ENCODE measurements around the gene CDKN1A. TPM values are rescaled to one million over a fixed set of nuclear protein-coding genes. Genes with fewer than 3 reads are reported as not detected.
"Not testable (repeated sequence)": the region's sequence is repeated elsewhere in the genome, so short reads cannot be mapped to it uniquely, and the experiment has no call there.

CDKN1A gene
- polyA plus RNA-seq, 3 donors = 8.4 to 12.9 (median 10.2) TPM

DNA sequence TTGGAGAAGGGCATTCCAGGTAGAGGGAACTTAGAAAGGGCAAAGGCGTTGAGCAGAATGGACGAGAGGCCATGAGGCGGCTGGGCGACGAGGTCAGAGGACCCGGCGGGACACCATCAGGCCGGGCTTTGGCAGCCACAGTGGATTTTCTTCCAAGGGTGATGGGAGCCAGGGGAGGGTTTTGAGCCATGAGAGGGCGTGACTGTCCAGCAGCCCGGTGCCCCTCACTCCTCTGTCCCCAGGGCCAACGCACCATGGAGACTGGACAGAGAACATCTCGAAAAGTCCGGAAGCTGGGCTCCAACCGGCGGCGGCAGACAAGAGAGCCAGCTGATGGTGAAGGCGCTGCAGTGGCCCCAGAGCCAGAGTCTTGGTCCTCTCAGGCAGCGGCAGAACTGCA, 25.5 kb downstream of the CDKN1A start:
- no peak for DNase-seq (ENCODE audit: extremely low read depth in 1 of 11, low read depth in 9 of 11, low spot score in 4 of 11)

DNA sequence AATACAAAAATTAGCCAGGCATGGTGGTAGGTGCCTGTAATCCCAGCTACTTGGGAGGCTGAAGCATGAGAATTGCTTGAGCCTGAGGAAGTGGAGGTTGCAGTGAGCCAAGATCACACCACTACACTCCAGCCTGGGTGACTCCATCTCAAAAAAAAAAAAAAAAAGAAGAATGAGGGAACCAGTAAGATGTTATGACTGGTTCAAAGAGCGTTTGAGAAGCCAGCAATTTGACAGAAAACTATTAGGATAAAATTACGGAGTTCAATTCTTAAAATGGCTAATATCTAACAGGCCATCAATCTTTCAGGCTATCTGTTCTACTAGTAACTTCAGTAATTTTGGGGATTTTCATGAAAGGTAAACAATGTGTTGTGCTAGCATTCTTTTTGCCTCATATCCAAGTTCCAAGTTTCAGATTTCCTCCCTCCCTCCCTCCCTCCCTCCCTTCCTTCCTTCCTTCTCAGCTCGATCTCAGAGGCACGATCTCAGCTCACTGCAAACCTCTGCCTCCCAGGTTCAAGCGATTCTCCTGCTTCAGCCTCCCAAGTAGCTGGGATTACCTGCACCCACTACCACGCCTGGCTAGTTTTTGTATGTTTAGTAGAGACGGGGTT, 26.6 kb downstream of the CDKN1A start:
- not testable (repeated sequence) for DNase-seq (ENCODE audit: extremely low read depth in 1 of 11, low read depth in 9 of 11, low spot score in 4 of 11)

DNA sequence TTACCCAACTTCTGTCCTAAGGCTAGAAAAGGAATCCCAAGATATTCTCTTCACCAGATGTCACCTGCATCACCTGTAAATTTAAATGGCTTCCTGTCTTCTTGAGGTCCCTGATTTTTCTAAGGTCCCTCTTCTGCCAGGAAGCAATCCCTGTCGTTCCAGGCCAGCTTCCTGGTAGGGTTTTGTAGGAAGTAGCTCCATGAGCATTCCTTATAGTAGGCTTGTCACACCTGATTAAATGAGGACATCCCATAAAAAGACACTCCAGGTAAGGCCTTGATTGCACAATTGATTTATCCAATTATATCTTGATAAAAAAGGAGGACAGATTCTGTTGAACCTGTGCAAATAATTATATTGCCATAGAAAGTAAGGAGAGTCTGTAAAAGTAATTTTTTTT, 27.8 kb downstream of the CDKN1A start:
- DNase-seq (ENCODE audit: extremely low read depth in 1 of 11, low read depth in 9 of 11, low spot score in 4 of 11) = no peak

DNA sequence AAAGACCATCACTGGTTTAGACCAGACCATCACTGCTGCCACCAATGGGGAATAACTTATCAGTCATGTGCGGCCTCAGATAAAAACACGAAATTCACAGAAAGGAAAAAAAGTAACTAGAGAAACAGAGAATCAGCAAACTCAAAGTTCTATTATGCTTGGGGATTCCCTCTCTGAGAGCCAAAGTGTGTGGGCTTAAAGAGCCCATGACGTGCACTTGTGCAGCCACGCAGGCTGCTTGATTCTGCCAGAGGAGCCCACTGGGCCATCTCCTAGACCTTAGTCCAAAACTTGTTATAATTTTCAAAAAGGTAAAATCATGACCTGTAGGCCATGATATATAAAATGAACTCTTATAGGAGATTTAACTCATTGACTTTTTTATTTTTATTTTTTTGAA, 34.3 kb downstream of the CDKN1A start:
- DNase-seq (ENCODE audit: extremely low read depth in 1 of 11, low read depth in 9 of 11, low spot score in 4 of 11) = no peak

DNA sequence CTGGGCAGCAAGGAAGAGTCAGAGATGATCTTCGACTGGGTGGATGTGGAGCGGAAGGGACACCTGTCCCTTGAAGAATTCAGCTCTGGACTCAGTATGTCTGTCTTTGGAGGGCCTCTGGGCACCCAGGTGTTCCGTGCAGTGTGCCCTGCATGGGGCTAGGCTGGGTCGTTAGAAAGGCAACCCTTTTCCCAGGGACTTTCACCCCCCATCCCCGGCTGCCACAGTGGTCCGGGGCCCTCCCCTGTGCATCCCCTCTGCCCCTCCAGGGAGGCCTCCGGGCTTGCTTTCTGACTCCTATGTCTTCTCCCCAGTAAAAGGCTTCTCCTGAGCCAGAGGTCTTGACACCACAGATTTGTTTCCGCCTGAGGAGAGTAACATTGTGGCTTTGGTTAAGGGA, 35.3 kb downstream of the CDKN1A start:
- no peak for DNase-seq (ENCODE audit: extremely low read depth in 1 of 11, low read depth in 9 of 11, low spot score in 4 of 11)

DNA sequence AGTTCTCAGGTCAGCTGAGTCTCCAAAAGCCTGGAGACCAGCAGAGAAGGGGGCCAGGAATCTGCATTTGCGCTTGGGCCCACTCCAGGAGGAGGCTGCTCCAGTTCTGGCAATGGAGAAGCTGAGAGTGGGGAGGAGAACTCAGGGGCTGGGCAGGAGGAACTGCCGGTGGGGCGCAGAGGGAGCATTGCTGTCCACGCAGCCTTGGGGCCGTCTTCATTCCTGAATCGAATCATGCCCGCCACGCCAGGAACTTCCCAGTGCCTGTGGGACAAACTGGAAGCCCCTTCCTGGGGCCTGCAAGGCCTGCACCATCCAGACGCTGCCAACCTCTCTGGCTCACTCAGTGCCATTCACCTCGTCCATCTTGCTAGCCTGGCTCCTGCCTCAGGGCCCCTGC, 36.0 kb downstream of the CDKN1A start:
- DNase-seq (ENCODE audit: extremely low read depth in 1 of 11, low read depth in 9 of 11, low spot score in 4 of 11) = no peak

DNA sequence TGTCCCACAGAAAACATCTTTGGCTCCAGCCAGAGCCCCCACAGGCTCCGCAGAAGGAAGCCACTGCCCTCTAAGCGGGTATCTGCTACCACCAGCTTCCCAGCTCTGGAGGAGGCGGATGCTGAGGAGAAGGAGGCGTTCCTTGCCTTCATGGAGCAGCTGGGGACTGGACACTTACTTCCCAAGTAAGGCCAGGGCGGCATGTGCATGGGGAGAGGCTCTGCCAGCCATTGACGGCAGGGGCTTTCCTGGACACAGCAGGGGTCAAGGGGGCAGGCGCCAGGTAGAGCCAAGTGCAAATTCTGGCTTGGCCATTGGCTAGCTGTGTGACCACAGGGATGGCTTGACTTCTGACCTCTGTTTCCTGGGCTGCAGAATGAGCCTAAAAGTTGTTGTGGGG, 37.0 kb downstream of the CDKN1A start:
- no peak for DNase-seq (ENCODE audit: extremely low read depth in 1 of 11, low read depth in 9 of 11, low spot score in 4 of 11)

DNA sequence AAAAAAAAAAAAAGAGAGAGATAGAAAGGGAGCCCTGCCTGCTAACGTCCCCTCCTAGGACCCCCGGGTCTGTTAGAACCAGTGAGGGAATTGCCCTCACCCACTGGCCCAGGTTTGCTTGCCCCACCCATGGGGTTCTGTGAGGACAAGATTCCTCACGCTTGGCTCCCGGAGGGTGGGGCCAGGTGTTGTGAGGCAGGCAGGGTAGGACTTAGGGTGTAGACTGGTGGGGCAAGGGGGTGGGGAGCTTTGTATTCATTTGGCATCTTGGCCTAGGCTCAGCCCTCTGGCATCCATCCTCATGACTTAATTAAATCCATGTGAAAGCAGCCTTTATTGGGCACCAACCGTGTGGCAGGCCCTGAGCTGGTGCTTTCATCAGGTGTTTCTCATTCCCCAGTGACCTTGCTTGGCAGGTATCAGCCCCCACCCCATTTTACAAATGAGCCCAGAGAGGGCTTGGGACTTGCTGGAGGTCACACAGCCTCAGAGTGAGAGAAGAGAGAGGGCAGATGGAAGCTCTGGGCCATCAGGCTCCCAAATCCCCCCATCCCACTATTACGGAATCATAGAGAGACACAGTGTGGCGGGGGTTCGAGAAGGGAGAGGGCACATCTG, 38.1 kb downstream of the CDKN1A start:
- no peak for DNase-seq (ENCODE audit: extremely low read depth in 1 of 11, low read depth in 9 of 11, low spot score in 4 of 11)

DNA sequence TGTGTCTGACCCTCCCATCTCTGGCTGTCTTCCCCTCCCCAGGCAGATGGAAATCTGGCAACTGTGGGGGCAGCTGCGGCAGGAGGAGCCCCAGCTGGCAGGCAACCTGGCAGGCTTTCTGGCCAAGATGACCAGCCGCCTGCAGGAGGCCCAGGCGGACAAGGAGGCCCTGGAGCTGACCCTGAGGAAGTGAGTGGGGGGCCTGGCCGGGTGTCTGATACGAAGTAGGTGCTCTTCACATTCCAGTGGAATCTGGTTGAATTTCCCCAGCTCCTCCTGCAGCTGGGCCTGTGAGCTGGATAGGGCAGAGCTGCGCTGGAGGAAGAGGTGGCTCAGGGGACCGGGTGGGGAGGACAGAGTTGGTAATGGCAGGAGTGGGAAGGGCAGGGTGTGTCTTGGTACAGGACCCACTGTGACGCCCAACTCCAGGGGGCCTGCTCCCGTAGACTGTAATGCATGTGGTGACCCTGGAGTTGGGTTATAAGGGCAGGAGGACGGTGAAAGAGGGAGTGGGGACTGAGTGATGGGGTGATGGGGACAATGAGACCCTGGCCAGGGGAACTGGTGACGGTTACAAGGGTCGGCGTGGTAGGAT, 38.8 kb downstream of the CDKN1A start:
- no peak for DNase-seq (ENCODE audit: extremely low read depth in 1 of 11, low read depth in 9 of 11, low spot score in 4 of 11)

DNA sequence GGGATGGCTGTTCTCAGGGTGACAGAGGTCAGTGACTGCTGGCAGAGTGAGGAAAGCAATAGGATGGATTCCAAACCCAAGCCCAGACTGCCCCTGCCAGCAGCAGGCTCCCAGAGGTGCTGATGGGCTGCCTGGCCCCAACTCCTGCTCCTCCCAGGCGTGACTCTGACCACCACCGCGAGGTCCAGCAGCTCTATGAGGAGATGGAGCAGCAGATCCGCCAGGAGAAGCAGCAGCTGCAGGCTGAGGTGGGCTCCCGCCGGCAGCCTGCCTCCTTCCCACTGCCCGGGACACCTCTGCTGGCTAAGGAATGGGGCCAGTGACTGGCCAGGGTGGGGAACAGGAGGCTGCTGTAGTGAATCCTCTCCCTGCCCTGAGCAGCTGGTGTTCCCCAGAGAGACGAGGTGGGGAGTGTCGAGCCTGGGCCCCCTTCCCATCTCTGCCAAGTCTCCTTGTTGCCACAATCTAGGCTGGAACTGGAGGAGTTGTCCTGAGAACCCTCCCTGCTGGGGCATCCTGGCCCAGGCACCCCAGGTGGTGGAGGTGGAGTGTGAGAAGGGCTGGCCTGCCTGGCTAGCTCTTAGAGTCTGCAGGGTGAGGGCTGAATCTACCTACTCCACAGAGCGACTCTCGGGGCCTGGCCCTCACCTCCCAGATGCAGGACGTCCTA, 39.5 kb downstream of the CDKN1A start:
- no peak for DNase-seq (ENCODE audit: extremely low read depth in 1 of 11, low read depth in 9 of 11, low spot score in 4 of 11)

DNA sequence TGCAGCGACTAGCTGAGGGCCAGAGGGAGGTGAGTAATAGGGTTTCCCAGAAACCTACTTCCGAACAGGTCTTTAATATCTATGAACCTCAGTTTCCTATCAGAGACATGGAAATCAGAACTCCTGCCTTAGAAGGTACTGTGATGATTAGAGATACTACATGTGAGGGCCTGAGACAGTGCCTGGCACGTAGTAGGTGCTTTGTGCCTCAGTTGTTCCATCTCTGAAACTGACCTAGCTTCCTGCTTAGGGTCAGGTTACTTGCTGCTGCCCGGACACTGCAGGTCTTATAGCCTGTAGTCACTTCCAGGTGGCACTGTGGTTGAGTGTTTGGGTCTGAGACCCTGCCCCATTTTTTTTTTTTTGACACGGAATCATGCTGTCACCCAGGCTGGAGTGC, 40.0 kb downstream of the CDKN1A start:
- DNase-seq (ENCODE audit: extremely low read depth in 1 of 11, low read depth in 9 of 11, low spot score in 4 of 11) = no peak

DNA sequence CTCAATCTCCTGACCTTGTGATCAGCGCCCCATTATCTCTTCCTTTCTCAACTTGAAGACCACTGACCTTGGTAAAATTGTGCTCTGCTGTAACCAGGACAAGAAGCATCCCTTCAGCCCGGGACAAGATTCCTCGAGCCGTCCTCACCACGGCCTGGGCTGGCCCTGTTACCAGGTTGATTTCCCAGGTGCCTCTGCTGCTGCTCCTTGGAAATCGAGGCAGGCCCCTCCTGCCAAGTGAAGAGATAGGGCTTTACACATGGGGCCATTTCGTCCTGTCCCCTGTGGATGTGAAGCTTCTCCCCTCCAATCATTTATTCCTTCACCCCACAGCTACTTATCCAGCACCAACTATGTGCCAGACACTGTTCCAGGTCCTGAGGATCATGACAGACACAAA, 40.6 kb downstream of the CDKN1A start:
- no peak for DNase-seq (ENCODE audit: extremely low read depth in 1 of 11, low read depth in 9 of 11, low spot score in 4 of 11)

DNA sequence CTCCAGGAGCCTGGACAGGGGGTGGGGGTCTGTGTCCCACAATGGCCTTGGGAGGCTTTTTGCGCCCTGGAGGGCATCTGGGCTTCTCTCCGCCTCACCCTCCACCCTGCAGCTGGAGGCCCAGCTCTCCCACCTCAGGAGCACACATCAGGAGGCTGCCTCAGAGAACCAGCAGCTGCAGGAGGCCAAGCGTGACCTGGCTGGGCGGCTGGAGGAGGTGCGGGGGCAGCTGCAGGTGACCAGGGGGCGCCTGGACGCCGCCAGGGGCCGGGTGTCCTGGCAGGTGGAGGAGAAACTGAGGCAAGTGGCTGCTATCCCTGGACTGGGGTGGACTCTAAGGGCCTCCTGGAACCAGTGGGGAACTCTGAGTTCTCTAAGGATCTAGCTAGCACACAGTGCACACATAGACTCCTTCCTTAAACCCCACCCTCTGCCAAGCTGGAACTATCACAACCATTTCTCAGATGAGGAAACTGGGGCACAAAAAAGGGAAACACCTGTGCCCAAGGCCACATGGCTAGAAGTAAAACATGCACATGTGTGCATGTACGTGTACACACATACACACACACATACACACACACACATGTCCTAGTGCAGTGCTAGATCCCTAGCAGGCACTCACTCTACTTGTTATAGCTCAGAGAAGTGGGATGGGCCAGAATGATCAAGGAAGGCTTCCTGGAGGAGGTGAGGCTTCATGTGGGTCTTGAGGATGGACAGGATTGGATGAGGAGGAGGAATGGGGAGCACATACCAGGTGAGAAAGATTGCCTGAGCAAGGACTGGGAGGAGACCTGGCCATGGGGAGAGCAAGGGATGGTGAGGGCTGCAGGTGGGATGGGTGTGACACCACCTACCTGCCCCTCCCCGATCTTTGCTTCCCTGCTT, 42.0 kb downstream of the CDKN1A start:
- DNase-seq (ENCODE audit: extremely low read depth in 1 of 11, low read depth in 9 of 11, low spot score in 4 of 11) = no peak

DNA sequence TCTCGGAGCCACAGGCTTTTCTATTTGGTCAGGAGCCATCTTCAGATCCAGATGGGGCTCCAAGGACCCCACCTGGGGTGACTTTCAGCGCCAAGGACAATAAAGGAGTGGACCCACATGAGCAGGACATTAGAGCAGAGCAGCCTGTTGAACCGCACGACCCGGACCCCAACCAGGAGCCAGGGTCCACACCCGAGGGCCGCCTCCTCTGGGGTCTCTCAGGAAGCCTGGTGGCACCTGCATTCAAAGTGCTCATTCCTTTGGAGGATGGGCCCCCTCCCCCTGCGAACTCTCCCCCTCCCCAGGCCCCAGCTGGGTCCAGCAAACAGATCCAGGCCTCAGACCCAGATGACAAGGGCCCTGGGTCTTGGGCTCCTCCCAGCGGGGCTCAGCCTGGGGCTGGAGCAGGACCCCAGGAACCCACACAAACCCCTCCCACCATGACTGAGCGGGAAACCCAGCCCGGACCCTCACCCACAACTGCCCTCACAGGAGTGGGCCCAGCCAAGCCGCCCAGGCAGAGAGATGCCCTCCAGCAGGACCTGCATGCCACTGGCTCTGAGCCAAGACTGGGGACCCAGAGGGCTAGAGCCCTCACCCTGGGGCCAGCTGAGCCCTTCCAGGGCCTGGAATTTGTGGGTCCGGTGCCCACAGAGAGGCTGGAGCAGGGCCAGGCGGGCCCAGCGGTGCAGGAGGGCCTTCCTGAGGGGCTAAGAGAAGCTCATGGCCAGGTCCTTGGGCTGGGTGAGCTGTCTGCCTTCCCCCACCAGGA, 43.0 kb downstream of the CDKN1A start:
- DNase-seq (ENCODE audit: extremely low read depth in 1 of 11, low read depth in 9 of 11, low spot score in 4 of 11) = no peak

DNA sequence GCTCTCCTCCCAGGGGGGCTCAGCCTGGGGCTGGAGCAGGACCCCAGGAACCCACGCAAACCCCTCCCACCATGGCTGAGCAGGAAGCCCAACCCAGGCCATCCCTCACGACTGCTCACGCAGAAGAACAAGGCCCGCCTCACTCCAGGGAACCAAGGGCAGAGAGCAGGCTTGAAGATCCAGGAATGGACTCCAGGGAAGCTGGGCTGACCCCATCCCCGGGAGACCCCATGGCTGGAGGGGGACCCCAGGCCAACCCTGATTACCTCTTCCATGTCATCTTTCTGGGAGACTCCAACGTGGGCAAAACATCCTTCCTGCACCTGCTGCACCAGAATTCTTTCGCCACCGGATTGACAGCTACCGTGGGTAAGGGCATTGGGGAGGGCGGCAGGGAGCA, 43.9 kb downstream of the CDKN1A start:
- no peak for DNase-seq (ENCODE audit: extremely low read depth in 1 of 11, low read depth in 9 of 11, low spot score in 4 of 11)

DNA sequence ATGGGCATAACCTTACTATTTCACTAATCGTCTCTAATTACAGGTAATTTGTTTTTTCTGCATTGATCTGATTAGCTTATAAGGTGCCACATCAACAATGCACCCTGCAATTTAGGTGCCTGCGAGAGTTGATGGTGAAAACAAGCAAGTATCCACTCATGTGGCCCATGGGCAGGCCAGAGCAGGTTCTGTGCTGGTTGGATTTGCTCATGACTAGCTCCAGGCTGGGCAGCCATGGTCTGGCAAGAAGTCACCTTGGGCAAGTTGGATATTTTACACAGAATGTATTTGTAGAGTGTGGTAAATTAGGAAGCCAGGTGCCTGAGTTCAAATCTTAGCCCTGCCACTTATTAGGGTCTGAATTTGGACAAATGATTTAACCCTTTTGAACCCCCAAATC, 44.4 kb downstream of the CDKN1A start:
- DNase-seq (ENCODE audit: extremely low read depth in 1 of 11, low read depth in 9 of 11, low spot score in 4 of 11) = no peak

DNA sequence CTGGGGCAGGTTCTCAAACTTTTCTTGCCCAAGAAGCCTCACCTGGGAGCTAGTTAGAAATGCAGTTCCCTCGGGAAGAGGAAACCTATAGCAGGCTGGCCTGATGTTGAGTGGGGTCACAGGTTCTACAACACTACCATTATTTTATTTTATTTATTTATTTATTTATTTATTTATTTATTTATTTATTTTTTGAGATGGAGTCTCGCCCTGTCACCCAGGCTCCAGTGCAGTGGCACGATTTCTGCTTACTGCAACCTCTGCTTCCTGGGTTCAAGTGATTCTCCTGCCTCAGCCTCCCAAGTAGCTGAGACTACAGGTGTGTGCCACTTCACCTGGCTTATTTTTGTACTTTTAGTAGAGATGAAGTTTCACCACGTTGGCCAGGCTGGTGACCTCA, 45.5 kb downstream of the CDKN1A start:
- not testable (repeated sequence) for DNase-seq (ENCODE audit: extremely low read depth in 1 of 11, low read depth in 9 of 11, low spot score in 4 of 11)

DNA sequence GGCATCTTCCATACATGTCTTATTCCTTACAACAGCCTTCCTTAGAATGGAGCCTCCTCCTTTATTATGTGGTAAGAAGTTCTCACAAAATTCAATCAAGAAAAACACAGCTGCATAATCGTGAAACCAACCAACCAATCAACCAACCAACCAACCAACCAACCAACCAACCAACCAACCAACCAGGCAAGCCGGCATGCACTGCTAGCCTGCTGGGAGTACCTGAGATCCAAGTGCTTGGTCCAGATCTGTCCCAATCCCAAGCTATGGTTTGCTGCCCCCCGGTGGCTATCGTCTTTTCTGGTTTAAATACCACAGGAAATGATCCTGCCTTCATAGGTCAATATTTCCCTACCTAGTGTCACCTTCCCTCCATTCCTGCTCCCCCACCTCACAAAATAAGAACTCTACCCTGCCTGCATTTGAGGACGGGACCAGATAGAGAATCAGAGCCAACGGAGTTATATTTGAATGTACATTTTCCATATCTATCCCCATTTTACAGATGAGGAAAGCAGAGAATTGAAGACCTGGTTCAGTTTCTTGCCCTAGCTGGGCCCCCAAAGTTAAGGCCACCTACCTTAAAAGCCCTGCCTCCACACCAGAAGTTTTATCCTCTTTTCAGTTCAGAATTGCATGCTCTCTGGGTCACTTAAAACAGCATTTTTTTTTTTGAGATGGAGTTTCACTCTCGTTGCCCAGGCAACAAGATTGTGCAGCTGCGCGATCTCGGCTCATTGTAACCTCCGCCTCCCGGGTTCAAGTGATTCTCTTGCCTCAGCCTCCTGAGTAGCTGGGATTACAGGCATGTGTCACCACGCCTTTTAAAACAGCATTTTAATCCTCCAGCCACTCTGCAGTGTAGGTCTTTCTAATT, 46.2 kb downstream of the CDKN1A start:
- DNase-seq (ENCODE audit: extremely low read depth in 1 of 11, low read depth in 9 of 11, low spot score in 4 of 11) = peak in 5 of 11 donors; percentile 26 to 43 (median 38)
